GM12878 (cell line): ENCODE data around the gene PTGDR2. TPM values are rescaled to one million over a fixed set of nuclear protein-coding genes. Genes with fewer than 3 reads are reported as not detected.

ENCODE experiments used
- ATAC-seq: fragments of 200-7000 bp; cut with Tn5 transposase; 3 replicates; pipeline ENCODE4 v1.9.1; 2020; ENCODE audit warnings: mild to moderate bottlenecking, moderate library complexity
- BruUV-seq: library from RNA; stranded (reverse); fragments of 400-500 nt; replicated peaks from 2 replicates; lab custom pipeline; 2021; lab: Mats Ljungman, UMichigan
- CTCF ChIA-PET: fragments of 300-600 bp; sonication (Branson Sonifier 250); formaldehyde crosslinking; extraction: SDS; loops from one replicate; lab custom pipeline; 2021; ENCODE audit warnings: inconsistent platforms; lab: Yijun Ruan, JAX
- POLR2A ChIA-PET: fragments of 350-600 bp; formaldehyde crosslinking; extraction: SDS; loops from one replicate; lab custom pipeline; 2021; ENCODE audit warnings: inconsistent platforms; lab: Charles Lee
- RAD21 ChIA-PET: fragments of 300-600 bp; sonication (Branson Sonifier 250); formaldehyde crosslinking; loops from one replicate; lab custom pipeline; 2023; ENCODE audit warnings: antibody characterized with exemption; ENCODE audit not compliant: unreplicated experiment; lab: Charles Lee
- SMC1A ChIA-PET: fragments of 300-600 bp; sonication (Branson Sonifier 250); formaldehyde crosslinking; loops from one replicate; lab custom pipeline; 2023; ENCODE audit not compliant: unreplicated experiment, uncharacterized antibody; lab: Charles Lee
- DNase-seq: peaks from one replicate; pipeline ENCODE4 v3.0.0-alpha.2; 2011; ENCODE audit warnings: low read depth, low spot score
- FAIRE-seq: peaks from 3 replicates; lab custom pipeline; 2011; peaks lifted over from hg19 to GRCh38; lab: Jason Lieb, UNC
- H2AFZ ChIP-seq: 2 replicates; pipeline ENCODE4 v1.6.0; 2011; ENCODE audit warnings: low read depth, low read length, control low read depth; ENCODE audit not compliant: control insufficient read depth
- H3K27ac ChIP-seq: 2 replicates; pipeline ENCODE4 v1.5.1; 2011; ENCODE audit warnings: control low read depth; ENCODE audit not compliant: control insufficient read depth, insufficient read depth
- H3K27me3 ChIP-seq, 2 experiments: replicated peaks in 1 of 2; 2 replicates each; pipeline versions ENCODE4 v1.6.0 to v1.6.1; 2011; ENCODE audit warnings: low read length in 1 of 2; ENCODE audit not compliant: control insufficient read depth in 2 of 2, insufficient read depth in 2 of 2
- H3K36me3 ChIP-seq, 2 experiments: 2 replicates each; pipeline ENCODE4 v1.5.1; 2011; ENCODE audit warnings: low read length in 1 of 2; ENCODE audit not compliant: control insufficient read depth in 2 of 2, insufficient read depth in 2 of 2
- H3K4me1 ChIP-seq: 2 replicates; pipeline ENCODE4 v1.6.1; 2011; ENCODE audit warnings: mild to moderate bottlenecking, low read length, moderate library complexity, mixed read lengths; ENCODE audit not compliant: control insufficient read depth, insufficient read depth
- H3K4me2 ChIP-seq: 2 replicates; pipeline ENCODE4 v1.6.0; 2011; ENCODE audit warnings: control low read depth; ENCODE audit not compliant: control insufficient read depth, insufficient read depth
- H3K4me3 ChIP-seq: fragments of 200-600 bp; sonication (generic); 2 replicates; pipeline ENCODE4 v1.5.1; 2016
- H3K79me2 ChIP-seq: 2 replicates; pipeline ENCODE4 v1.6.0; 2011; ENCODE audit warnings: low read length; ENCODE audit not compliant: control insufficient read depth, insufficient read depth
- H3K9ac ChIP-seq: 2 replicates; pipeline ENCODE4 v1.8.0; 2011; ENCODE audit warnings: low read length, control low read depth, mixed read lengths; ENCODE audit not compliant: control insufficient read depth, insufficient read depth
- H3K9me3 ChIP-seq: replicated peaks from 3 replicates; pipeline ENCODE4 v1.5.1; 2011; ENCODE audit warnings: mild to moderate bottlenecking, low read length; ENCODE audit not compliant: control insufficient read depth, insufficient read depth
- H4K20me1 ChIP-seq: 2 replicates; pipeline ENCODE4 v1.6.0; 2011; ENCODE audit not compliant: control insufficient read depth, insufficient read depth
- CHD4 ChIP-seq: fragments of 200-600 bp; sonication (generic); IDR thresholded peaks from 2 replicates; pipeline ENCODE4 v1.6.1; 2016; ENCODE audit warnings: mild to moderate bottlenecking
- HCFC1 ChIP-seq: fragments of 150-350 bp; IDR thresholded peaks from 2 replicates; pipeline ENCODE4 v1.6.1; 2014; ENCODE audit warnings: low read length
- IRF4 ChIP-seq: IDR thresholded peaks from 2 replicates; pipeline ENCODE4 v1.6.1; 2011; ENCODE audit warnings: low read depth, low read length
- KLF5 ChIP-seq: fragments of 450-650 bp; IDR thresholded peaks from 2 replicates; pipeline ENCODE4 v1.6.1; 2014; ENCODE audit warnings: mild to moderate bottlenecking; ENCODE audit not compliant: partially characterized antibody
- LARP7 ChIP-seq: fragments of 450-650 bp; IDR thresholded peaks from 2 replicates; pipeline ENCODE4 v1.6.1; 2017; ENCODE audit warnings: mild to moderate bottlenecking
- MYC ChIP-seq: IDR thresholded peaks from 2 replicates; pipeline ENCODE4 v1.6.1; 2011; ENCODE audit warnings: mild to moderate bottlenecking, low read length, moderate library complexity, inconsistent platforms; ENCODE audit not compliant: insufficient read depth, insufficient replicate concordance, insufficient read length, severe bottlenecking
- RAD51 ChIP-seq: fragments of 450-650 bp; IDR thresholded peaks from 2 replicates; pipeline ENCODE4 v1.6.1; 2016; ENCODE audit warnings: moderate library complexity, mild to moderate bottlenecking, inconsistent platforms
- RB1 ChIP-seq: fragments of 450-650 bp; formaldehyde crosslinking; IDR thresholded peaks from 2 replicates; pipeline ENCODE4 v1.6.1; 2017; ENCODE audit warnings: mild to moderate bottlenecking, borderline replicate concordance
- WGBS: methylation state at CpG from one replicate; pipeline ENCODE4 v1.1.6; 2016; ENCODE audit warnings: low lambda C conversion rate; ENCODE audit not compliant: insufficient replicate concordance, insufficient coverage; ENCODE audit errors: missing lambda C conversion rate; 5-methylcytosine and 5-hydroxymethylcytosine counted together
- in situ Hi-C: fragments of 300-500 bp; cut with MboI; formaldehyde crosslinking; loops from 9 replicates; pipeline ENCODE4 v1.14.3; 2018; ENCODE audit warnings: mixed read lengths
- intact Hi-C: fragments of 100-400 bp; cut with micrococcal nuclease; formaldehyde crosslinking; loops from one replicate; pipeline ENCODE4 v1.14.2; 2022; ENCODE audit not compliant: unreplicated experiment
- polyA plus RNA-seq, 11 experiments: library from polyadenylated mRNA; depleted of rRNA in 4 of 11; unstranded in 6 of 11; stranded (reverse) in 5 of 11; fragments of >200 nt; fragmentation: Nextera tagmentation in 4 of 11; fragmentation: Illumina TruSeq in 1 of 11; extraction: Ambion mirVana in 4 of 11; extraction: Trizol in 1 of 11; gene quantifications; 1 replicate in 1 of 11; 2 replicates in 10 of 11; pipeline versions ENCODE4 v1.2.1 to v1.2.3, GENCODE V29; 2011 to 2016; ENCODE audit warnings: inconsistent platforms in 2 of 11, missing spikeins in 2 of 11, low read depth in 1 of 11
- total RNA-seq, 4 experiments: library from RNA; depleted of rRNA in 3 of 4; stranded (reverse); fragments of >200 nt in 3 of 4; fragmentation: Illumina TruSeq in 1 of 4; extraction: Trizol in 1 of 4; gene quantifications; 2 replicates each; pipeline versions ENCODE4 v1.2.1 to v1.2.3, GENCODE V29; 2013 to 2021
- TF ChIP-seq, protein P1 (sequence below): fragments of 450-650 bp; IDR thresholded peaks from 2 replicates; pipeline ENCODE4 v1.6.1; 2017; ENCODE audit warnings: mild to moderate bottlenecking
- TF ChIP-seq, protein P2 (sequence below): fragments of 450-650 bp; IDR thresholded peaks from 2 replicates; pipeline ENCODE4 v1.6.1; 2016; ENCODE audit warnings: mild to moderate bottlenecking
- TF ChIP-seq, protein P3 (sequence below): fragments of 450-650 bp; IDR thresholded peaks from 2 replicates; pipeline ENCODE4 v1.6.1; 2018; ENCODE audit warnings: borderline replicate concordance, mild to moderate bottlenecking; ENCODE audit not compliant: partially characterized antibody

The PTGDR2 gene
- total and polyA plus RNA-seq, 10 of the 15 experiments (the other 5 are each of a cell fraction or from before 2014, with no cell fraction given) = 0.01 to 0.28 (median 0.15) TPM; not detected in 6

DNA sequence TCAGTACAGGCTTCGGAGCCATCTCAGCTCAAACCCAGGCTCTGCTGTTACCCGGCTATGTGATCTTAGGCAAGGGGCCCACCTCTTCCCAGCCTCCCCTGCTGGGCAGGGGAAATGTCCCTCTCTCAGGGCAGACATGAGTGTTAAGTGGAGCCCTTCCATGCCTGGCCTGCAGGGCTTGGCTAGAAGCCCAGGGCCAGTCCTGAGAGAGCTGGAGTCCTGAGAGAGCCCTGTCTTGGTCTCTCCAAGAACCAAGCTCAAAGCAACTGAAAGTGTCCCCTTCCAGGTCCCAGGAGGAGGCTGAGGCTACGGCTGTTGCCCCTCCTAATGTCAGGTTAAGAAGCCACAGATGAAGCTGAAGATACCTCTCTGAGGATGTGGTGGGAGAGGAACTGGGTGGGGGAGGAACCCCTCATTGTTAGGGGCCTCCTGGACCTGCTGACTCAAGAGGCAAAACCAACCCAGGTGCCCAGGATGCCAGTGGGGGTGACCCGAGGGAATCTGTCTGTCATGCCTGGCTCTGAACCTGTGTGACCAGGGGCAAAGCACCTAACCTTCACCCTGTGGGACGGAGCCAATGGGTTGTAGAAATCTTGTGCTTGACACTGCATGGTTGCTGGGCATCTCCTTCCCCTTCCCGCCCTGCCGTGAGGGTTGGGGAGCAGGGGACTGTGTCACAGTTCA is 15.8 kb upstream of the PTGDR2 start:
- Histone ChIP-seq H3K9me3 (no peaks in the 10 kb centered on the region), H3K27me3 (no peaks in the 10 kb centered on the region), H3K27ac (no peak overlapping the region), H3K9ac (no peak overlapping the region), H3K4me1 (no peaks in the 10 kb centered on the region), H3K36me3 (no peaks in the 10 kb centered on the region; a peak in 2 of 4 replicates), H4K20me1 (no peaks in the 10 kb centered on the region), H2AFZ (no peak overlapping the region), H3K4me3 (no peak overlapping the region), H3K79me2 (no peaks in the 10 kb centered on the region), H3K4me2 (no peak overlapping the region)
- FAIRE-seq (no peak), DNase-seq (no peak), ATAC-seq (no peak)
- WGBS = 43% methylated on average over 7 of the region's 7 CpGs
- CTCF ChIA-PET = interaction anchor here (0.6 to 1.0 kb wide), 2 partner anchors 15 to 1371 kb away, joined by 3 read pairs; no protein-coding TSS in a partner anchor
- RAD21 ChIA-PET = interaction anchor here (1.0 kb wide), 1 partner anchor 41 kb away, joined by 3 read pairs; no protein-coding TSS in a partner anchor
- POLR2A ChIA-PET = no interaction called here
- intact Hi-C loops = no loop called here
- TF ChIP-seq RAD51 (no peak), KLF5 (no peak), CHD4 (no peak), MYC (no peak), LARP7 (no peak), RB1 (no peak), HCFC1 (no peak), IRF4 (no peak)
- TF ChIP-seq, protein P1, sequence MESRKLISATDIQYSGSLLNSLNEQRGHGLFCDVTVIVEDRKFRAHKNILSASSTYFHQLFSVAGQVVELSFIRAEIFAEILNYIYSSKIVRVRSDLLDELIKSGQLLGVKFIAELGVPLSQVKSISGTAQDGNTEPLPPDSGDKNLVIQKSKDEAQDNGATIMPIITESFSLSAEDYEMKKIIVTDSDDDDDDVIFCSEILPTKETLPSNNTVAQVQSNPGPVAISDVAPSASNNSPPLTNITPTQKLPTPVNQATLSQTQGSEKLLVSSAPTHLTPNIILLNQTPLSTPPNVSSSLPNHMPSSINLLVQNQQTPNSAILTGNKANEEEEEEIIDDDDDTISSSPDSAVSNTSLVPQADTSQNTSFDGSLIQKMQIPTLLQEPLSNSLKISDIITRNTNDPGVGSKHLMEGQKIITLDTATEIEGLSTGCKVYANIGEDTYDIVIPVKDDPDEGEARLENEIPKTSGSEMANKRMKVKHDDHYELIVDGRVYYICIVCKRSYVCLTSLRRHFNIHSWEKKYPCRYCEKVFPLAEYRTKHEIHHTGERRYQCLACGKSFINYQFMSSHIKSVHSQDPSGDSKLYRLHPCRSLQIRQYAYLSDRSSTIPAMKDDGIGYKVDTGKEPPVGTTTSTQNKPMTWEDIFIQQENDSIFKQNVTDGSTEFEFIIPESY = no peak
- TF ChIP-seq, protein P2, sequence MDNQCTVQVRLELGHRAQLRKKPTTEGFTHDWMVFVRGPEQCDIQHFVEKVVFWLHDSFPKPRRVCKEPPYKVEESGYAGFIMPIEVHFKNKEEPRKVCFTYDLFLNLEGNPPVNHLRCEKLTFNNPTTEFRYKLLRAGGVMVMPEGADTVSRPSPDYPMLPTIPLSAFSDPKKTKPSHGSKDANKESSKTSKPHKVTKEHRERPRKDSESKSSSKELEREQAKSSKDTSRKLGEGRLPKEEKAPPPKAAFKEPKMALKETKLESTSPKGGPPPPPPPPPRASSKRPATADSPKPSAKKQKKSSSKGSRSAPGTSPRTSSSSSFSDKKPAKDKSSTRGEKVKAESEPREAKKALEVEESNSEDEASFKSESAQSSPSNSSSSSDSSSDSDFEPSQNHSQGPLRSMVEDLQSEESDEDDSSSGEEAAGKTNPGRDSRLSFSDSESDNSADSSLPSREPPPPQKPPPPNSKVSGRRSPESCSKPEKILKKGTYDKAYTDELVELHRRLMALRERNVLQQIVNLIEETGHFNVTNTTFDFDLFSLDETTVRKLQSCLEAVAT = no peak
- TF ChIP-seq, protein P3, sequence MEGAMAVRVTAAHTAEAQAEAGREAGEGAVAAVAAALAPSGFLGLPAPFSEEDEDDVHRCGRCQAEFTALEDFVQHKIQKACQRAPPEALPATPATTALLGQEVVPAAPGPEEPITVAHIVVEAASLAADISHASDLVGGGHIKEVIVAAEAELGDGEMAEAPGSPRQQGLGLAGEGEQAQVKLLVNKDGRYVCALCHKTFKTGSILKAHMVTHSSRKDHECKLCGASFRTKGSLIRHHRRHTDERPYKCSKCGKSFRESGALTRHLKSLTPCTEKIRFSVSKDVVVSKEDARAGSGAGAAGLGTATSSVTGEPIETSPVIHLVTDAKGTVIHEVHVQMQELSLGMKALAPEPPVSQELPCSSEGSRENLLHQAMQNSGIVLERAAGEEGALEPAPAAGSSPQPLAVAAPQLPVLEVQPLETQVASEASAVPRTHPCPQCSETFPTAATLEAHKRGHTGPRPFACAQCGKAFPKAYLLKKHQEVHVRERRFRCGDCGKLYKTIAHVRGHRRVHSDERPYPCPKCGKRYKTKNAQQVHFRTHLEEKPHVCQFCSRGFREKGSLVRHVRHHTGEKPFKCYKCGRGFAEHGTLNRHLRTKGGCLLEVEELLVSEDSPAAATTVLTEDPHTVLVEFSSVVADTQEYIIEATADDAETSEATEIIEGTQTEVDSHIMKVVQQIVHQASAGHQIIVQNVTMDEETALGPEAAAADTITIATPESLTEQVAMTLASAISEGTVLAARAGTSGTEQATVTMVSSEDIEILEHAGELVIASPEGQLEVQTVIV = no peak
- SMC1A ChIA-PET = interaction anchor here (0.8 kb wide), 1 partner anchor 12 kb away, joined by 3 read pairs; no protein-coding TSS in a partner anchor
- BruUV-seq = no TSS peak
- in situ Hi-C loops = no loop called here
